ENCODE measurements around the gene HDAC4. TPM values are rescaled to one million over a fixed set of nuclear protein-coding genes. Genes with fewer than 3 reads are reported as not detected.

The HDAC4 gene
- total and polyA plus RNA-seq, 9 of the 15 experiments (the other 6 are each of a cell fraction or from before 2014, with no cell fraction given): 0.11 to 20.2 (median 4.0) TPM

DNA sequence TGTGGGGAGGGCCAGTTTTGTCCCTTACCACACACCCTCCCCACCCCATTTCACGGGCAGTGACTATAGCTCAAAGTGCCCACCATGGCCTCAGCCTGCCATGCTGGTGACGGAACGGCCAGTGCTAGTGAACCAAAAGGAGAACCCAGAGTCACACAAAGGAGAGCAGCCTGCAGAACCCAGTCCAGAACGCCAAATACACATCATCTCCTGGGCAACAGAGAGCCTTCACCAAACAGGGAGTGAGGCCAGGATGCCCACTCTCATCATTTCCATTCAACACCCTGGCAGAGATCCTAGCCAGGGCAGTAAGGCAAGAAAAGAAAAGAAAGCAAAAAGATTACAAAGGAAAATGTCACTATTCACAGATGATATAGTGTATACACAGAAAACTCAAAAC lies 38.3 kb downstream of the HDAC4 start:
- peaks cover 7% of the 10 kb centered on the region; the same call in 1 of the 2 replicates for H4K20me1 ChIP-seq (replicated peaks; ENCODE audit: control insufficient read depth, insufficient read depth, low read length)
- ATAC-seq (no peak), FAIRE-seq (no peak), DNase-seq (ENCODE audit: extremely low read depth in 1 of 4, low spot score in 3 of 4) (no peak)
- intact Hi-C loops (cut with micrococcal nuclease) (no loop called here), in situ Hi-C loops (cut with MboI) (no loop called here)
- CTCF ChIA-PET (ENCODE audit: low intra/inter-chr PET ratio): no interaction called here
- no peak overlapping the region for H3K9ac ChIP-seq (ENCODE audit: insufficient read depth in 1 of 2, low read depth in 2 of 2, low read length in 2 of 2)
- H3K4me3 ChIP-seq: no peak overlapping the region
- no peaks in the 10 kb centered on the region for H3K9me1 ChIP-seq (ENCODE audit: control insufficient read depth, insufficient read depth, low read length)
- POLR2A ChIA-PET: interaction anchor here (1.2 kb wide), 1 partner anchor 149 kb away, joined by 3 read pairs; no protein-coding TSS in a partner anchor
- no peak overlapping the region for H3K4me2 ChIP-seq (ENCODE audit: insufficient read depth, low read length)
- TF ChIP-seq MXI1 (IDR thresholded peaks at IDR 0.05; ENCODE audit: low read depth, low read length) (no peak), ADNP (tag; IDR thresholded peaks at IDR 0.05) (no peak), ZZZ3 (IDR thresholded peaks at IDR 0.05) (no peak), SMAD3 (CRISPR knock-in tag; conservative IDR thresholded peaks at IDR 0.05) (no peak), CBX1 (IDR thresholded peaks at IDR 0.05; ENCODE audit: low read depth) (no peak), CBFA2T3 (IDR thresholded peaks at IDR 0.05) (no peak), POLR2AphosphoS5 (IDR thresholded peaks at IDR 0.05; ENCODE audit: control insufficient read depth, insufficient read depth, low read depth, low read length) (no peak)
- TF ChIP-seq, protein P1, sequence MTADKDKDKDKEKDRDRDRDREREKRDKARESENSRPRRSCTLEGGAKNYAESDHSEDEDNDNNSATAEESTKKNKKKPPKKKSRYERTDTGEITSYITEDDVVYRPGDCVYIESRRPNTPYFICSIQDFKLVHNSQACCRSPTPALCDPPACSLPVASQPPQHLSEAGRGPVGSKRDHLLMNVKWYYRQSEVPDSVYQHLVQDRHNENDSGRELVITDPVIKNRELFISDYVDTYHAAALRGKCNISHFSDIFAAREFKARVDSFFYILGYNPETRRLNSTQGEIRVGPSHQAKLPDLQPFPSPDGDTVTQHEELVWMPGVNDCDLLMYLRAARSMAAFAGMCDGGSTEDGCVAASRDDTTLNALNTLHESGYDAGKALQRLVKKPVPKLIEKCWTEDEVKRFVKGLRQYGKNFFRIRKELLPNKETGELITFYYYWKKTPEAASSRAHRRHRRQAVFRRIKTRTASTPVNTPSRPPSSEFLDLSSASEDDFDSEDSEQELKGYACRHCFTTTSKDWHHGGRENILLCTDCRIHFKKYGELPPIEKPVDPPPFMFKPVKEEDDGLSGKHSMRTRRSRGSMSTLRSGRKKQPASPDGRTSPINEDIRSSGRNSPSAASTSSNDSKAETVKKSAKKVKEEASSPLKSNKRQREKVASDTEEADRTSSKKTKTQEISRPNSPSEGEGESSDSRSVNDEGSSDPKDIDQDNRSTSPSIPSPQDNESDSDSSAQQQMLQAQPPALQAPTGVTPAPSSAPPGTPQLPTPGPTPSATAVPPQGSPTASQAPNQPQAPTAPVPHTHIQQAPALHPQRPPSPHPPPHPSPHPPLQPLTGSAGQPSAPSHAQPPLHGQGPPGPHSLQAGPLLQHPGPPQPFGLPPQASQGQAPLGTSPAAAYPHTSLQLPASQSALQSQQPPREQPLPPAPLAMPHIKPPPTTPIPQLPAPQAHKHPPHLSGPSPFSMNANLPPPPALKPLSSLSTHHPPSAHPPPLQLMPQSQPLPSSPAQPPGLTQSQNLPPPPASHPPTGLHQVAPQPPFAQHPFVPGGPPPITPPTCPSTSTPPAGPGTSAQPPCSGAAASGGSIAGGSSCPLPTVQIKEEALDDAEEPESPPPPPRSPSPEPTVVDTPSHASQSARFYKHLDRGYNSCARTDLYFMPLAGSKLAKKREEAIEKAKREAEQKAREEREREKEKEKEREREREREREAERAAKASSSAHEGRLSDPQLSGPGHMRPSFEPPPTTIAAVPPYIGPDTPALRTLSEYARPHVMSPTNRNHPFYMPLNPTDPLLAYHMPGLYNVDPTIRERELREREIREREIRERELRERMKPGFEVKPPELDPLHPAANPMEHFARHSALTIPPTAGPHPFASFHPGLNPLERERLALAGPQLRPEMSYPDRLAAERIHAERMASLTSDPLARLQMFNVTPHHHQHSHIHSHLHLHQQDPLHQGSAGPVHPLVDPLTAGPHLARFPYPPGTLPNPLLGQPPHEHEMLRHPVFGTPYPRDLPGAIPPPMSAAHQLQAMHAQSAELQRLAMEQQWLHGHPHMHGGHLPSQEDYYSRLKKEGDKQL (CRISPR knock-in tag; IDR thresholded peaks at IDR 0.05; ENCODE audit: borderline replicate concordance): no peak
- peaks cover 12 to 17% of the 10 kb centered on the region in 2 experiments; a peak in 4 of 5 replicates for H3K4me1 ChIP-seq (replicated peaks in 1 of 2; ENCODE audit: control insufficient read depth in 2 of 2, insufficient read depth in 2 of 2, low read length in 2 of 2)
- H3K9me3 ChIP-seq (replicated peaks; ENCODE audit: control insufficient read depth, insufficient read depth, low read depth, low read length): no peaks in the 10 kb centered on the region
- H3K79me2 ChIP-seq (ENCODE audit: control insufficient read depth, insufficient read depth, low read length): peaks cover 24% of the 10 kb centered on the region
- H3K27ac ChIP-seq (ENCODE audit: extremely low read depth, low read depth, low read length): no peak overlapping the region
- no peaks in the 10 kb centered on the region for H3K36me3 ChIP-seq (ENCODE audit: control insufficient read depth, insufficient read depth, low read length)
- H2AFZ ChIP-seq (ENCODE audit: low read depth, low read length): no peak overlapping the region
- BruUV-seq (replicated peaks): no TSS peak
- no peaks in the 10 kb centered on the region for H3K27me3 ChIP-seq (ENCODE audit: control insufficient read depth in 2 of 2, insufficient read depth in 2 of 2, low read length in 2 of 2)
- WGBS (ENCODE audit: insufficient coverage, low coverage, missing lambda C conversion rate): 92% methylated on average over 3 of the region's 4 CpGs
